ENCODE measurements around the gene CD164. TPM values are rescaled to one million over a fixed set of nuclear protein-coding genes. Genes with fewer than 3 reads are reported as not detected.

The CD164 gene
- total and polyA plus RNA-seq, 8 donors = 53.6 to 147 (median 104) TPM

DNA sequence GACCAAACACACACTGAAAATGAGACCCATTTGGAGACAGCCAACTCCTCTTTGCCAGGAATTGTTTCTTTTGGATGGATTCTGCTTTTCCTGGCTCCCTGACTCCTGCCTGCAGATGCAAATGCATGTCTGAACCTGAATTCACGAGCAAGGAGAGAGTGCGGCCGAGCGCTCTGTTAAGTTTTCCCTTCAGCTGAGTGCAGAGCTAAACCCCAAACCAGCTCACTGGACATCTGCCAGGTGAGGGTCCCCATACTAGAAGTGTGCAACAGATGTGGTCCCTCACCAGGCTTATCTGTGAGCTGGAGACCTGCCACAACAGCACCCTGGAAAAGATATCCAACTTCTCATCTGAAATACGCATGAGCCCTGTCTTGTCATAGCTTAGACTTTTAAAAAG is 59.0 kb downstream of the CD164 start:
- ATAC-seq (no peak), FAIRE-seq (no peak), DNase-seq (no peak)
- intact Hi-C loops (cut with DNase I) = no loop called here
- Histone ChIP-seq H3K4me3 (no peak overlapping the region), H3K36me3 (no peaks in the 10 kb centered on the region), H3K27me3 (no peaks in the 10 kb centered on the region), H3K4me1 (no peaks in the 10 kb centered on the region), H3K9me3 (no peaks in the 10 kb centered on the region), H3K27ac (no peak overlapping the region)
- TF ChIP-seq, protein P1, sequence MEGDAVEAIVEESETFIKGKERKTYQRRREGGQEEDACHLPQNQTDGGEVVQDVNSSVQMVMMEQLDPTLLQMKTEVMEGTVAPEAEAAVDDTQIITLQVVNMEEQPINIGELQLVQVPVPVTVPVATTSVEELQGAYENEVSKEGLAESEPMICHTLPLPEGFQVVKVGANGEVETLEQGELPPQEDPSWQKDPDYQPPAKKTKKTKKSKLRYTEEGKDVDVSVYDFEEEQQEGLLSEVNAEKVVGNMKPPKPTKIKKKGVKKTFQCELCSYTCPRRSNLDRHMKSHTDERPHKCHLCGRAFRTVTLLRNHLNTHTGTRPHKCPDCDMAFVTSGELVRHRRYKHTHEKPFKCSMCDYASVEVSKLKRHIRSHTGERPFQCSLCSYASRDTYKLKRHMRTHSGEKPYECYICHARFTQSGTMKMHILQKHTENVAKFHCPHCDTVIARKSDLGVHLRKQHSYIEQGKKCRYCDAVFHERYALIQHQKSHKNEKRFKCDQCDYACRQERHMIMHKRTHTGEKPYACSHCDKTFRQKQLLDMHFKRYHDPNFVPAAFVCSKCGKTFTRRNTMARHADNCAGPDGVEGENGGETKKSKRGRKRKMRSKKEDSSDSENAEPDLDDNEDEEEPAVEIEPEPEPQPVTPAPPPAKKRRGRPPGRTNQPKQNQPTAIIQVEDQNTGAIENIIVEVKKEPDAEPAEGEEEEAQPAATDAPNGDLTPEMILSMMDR (IDR thresholded peaks at IDR 0.05) = no peak
- WGBS, 2 donors = 84 to 91% methylated on average over 5 of the region's 5 CpGs

- Histone ChIP-seq H3K36me3 (no peaks in the 10 kb centered on the region), H3K4me1 (no peaks in the 10 kb centered on the region), H3K9me3 (no peaks in the 10 kb centered on the region), H3K27ac (no peak overlapping the region), H3K27me3 (no peaks in the 10 kb centered on the region), H3K4me3 (no peak overlapping the region)
- DNase-seq = peak in 1 of 6 donors; percentile 38
- FAIRE-seq = no peak
- TF ChIP-seq, protein P1 (IDR thresholded peaks at IDR 0.05) = no peak
- ATAC-seq = peak in 2 of 4 donors; percentile 74 to 79
- intact Hi-C loops (cut with DNase I) = no loop called here
- 78 to 95% methylated on average over 2 of the region's 2 CpGs for WGBS, 2 donors
Observed at GRCh38 chr6:109322825-109323224, 59.4 kb downstream of the CD164 start.

- Histone ChIP-seq H3K36me3 (no peaks in the 10 kb centered on the region), H3K27me3 (no peaks in the 10 kb centered on the region), H3K27ac (no peak overlapping the region), H3K9me3 (no peaks in the 10 kb centered on the region), H3K4me3 (no peak overlapping the region), H3K4me1 (no peaks in the 10 kb centered on the region)
- ATAC-seq (no peak), DNase-seq (no peak), FAIRE-seq (no peak)
- TF ChIP-seq, protein P1 (IDR thresholded peaks at IDR 0.05) = no peak
- intact Hi-C loops (cut with DNase I) = no loop called here
- 85 to 94% methylated on average over 8 of the region's 8 CpGs for WGBS, 2 donors
Observed at GRCh38 chr6:109321752-109322151, 60.5 kb downstream of the CD164 start.

DNA sequence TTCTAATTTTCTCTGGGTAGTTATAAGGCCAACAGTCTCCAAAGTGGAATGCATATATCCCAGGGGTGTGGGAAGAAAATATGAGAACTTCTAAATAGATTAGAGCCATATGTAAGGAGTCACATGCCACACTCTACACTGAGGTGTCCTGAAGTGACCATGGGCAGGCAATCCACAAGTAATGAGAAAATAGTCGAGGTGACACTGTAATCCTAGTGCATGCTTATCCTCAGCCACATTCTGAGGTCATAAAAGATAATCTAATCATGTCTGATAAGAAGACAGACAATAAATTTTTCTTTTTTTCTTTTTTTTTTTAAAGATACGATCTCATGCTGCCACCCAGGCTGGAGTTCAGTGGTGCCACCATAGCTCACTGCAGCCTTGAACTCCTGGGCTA is 62.2 kb downstream of the CD164 start:
- 53 to 57% methylated on average over 2 of the region's 2 CpGs for WGBS, 2 donors
- H3K4me3 ChIP-seq = no peak overlapping the region
- no peak for ATAC-seq
- intact Hi-C loops (cut with DNase I) = no loop called here
- H3K36me3 ChIP-seq = no peaks in the 10 kb centered on the region
- no peak for DNase-seq
- no peak for FAIRE-seq
- no peaks in the 10 kb centered on the region for H3K27me3 ChIP-seq
- H3K9me3 ChIP-seq = no peaks in the 10 kb centered on the region
- H3K4me1 ChIP-seq = no peaks in the 10 kb centered on the region
- TF ChIP-seq, protein P1 (IDR thresholded peaks at IDR 0.05) = no peak
- no peak overlapping the region for H3K27ac ChIP-seq

DNA sequence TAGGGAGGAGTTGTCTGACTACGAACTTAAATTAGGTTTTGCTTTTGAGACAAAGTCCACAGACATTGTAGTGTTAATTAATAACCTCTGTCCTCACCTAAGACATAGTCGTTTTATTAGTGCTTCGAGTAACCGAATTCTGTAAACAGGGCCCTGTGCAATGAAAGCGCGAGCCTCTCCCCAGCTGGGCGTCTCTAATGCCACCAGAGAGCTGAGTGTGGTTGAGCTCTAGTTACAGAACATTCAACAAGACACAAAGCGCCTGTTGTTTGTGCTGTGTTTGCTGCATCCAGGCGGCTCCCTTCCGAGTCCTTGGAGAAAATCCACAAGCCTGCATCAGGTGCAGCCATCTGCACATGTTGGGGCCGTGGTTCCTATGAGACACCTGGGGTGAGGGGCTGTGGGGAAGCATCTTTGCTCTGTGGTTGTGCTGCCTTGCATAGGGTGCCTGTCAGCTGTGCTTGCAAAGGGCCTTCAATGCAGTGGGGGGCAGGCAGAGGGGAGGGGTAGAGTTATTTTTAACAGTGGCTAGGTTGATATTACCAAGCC is 63.9 kb downstream of the CD164 start:
- intact Hi-C loops (cut with DNase I) = no loop called here
- Histone ChIP-seq H3K27me3 (no peaks in the 10 kb centered on the region), H3K36me3 (no peaks in the 10 kb centered on the region), H3K27ac (peak overlapping the region in 1 of 4 donors; percentile 49), H3K4me1 (no peaks in the 10 kb centered on the region), H3K4me3 (no peak overlapping the region), H3K9me3 (no peaks in the 10 kb centered on the region)
- ATAC-seq (peak; percentile 59 to 93 (median 70)), DNase-seq (no peak), FAIRE-seq (no peak)
- WGBS, 2 donors = 29 to 56% methylated on average over 11 of the region's 11 CpGs
- TF ChIP-seq, protein P1 (IDR thresholded peaks at IDR 0.05) = no peak
